ENCODE data around the gene FAM120C.

Gene FAM120C

GRCh38 chrX:54134269-54134668, 48.8 kb downstream of the FAM120C start:
- DNase-seq = no peak

- no peak for DNase-seq
Measured at GRCh38 chrX:54116391-54116790, 66.7 kb downstream of the FAM120C start.

GRCh38 chrX:54093571-54093970, 89.5 kb downstream of the FAM120C start:
- DNase-seq = no peak

- DNase-seq = no peak
Measured at GRCh38 chrX:54093159-54093558, 89.9 kb downstream of the FAM120C start.

GRCh38 chrX:54090880-54091279, 92.2 kb downstream of the FAM120C start:
- no peak for DNase-seq

- DNase-seq = no peak
Measured at GRCh38 chrX:54089191-54089590, 93.9 kb downstream of the FAM120C start.

- DNase-seq = no peak
Measured at GRCh38 chrX:54087661-54088060, 95.4 kb downstream of the FAM120C start.

- no peak for DNase-seq
Measured at GRCh38 chrX:54085666-54086065, 97.4 kb downstream of the FAM120C start.

- DNase-seq = no peak
Measured at GRCh38 chrX:54076903-54077302, 106.2 kb downstream of the FAM120C start.

- DNase-seq = no peak
Measured at GRCh38 chrX:54074826-54075225, 108.2 kb downstream of the FAM120C start.

GRCh38 chrX:54067766-54068165, 115.3 kb downstream of the FAM120C start:
- DNase-seq = peak; percentile 5

- DNase-seq = no peak
Measured at GRCh38 chrX:54066841-54067240, 116.2 kb downstream of the FAM120C start.

- DNase-seq = no peak
Measured at GRCh38 chrX:54064564-54064963, 118.5 kb downstream of the FAM120C start.

GRCh38 chrX:54063361-54063760, 119.7 kb downstream of the FAM120C start:
- no peak for DNase-seq

GRCh38 chrX:54049801-54050200, 133.3 kb downstream of the FAM120C start:
- peak; percentile 37 for DNase-seq

GRCh38 chrX:54048412-54048811, 134.6 kb downstream of the FAM120C start:
- no peak for DNase-seq

GRCh38 chrX:54045563-54046228, 137.4 kb downstream of the FAM120C start:
- no peak for DNase-seq

- no peak for DNase-seq
Measured at GRCh38 chrX:54044877-54045338, 138.1 kb downstream of the FAM120C start.

- peak; percentile 85 for DNase-seq
Measured at GRCh38 chrX:54044126-54044876, 138.8 kb downstream of the FAM120C start, which contains the start of gene PHF8. Gene PHF8, minus strand, starts transcription at chrX:54044473. Its CDS starts 1,745 bp downstream, at chrX:54042728.

- no peak for DNase-seq
Measured at GRCh38 chrX:54043541-54044125, 139.4 kb downstream of the FAM120C start.

- DNase-seq = no peak
Measured at GRCh38 chrX:54043056-54043455, 140.0 kb downstream of the FAM120C start.

- no peak for DNase-seq
Measured at GRCh38 chrX:54042609-54043021, 140.4 kb downstream of the FAM120C start.

- no peak for DNase-seq
Measured at GRCh38 chrX:54030329-54030728, 152.7 kb downstream of the FAM120C start.

All from GF-D8 (cell line).